ENCODE data around the gene SLC6A11.

SLC6A11 gene

GRCh38 chr3:10888518-10889090, 72.6 kb downstream of the SLC6A11 start:
- DNase-seq (ENCODE audit: low spot score) = no peak

DNA sequence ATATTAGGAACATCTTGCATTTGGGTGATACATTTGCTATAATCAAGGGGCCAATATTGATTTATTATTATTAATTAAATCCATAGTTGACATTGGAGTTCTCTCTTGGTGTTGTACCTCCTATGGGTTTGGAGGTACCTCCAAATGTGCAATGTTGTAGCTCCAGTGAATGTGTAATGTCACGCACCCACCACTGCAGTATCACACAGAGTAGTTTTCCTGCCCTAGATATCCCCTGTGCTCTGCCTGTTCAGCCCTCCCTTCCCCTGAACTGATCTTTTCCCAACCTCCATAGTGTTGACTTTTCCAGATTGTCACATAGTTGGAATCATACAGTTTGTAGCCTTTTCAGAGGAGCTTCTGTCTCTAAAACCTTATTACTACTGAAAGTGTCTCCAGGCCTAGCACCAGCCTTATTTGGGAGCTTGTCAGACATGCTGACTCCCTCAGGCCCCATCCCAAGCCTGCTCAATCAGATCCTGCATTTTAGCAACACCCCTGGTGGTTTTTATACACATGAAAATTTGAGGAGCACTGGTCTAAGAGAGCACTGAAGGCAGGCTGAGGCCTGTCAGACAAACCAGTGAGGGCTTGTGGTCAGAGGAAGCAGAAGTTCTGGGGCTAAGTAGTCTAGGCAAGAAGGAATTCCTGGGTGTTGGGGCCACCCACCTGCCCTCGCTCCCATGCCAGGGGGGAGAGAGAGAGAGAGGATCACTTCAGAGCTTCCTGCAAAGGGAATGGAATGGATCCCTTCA, 73.4 kb downstream of the SLC6A11 start:
- no peak for DNase-seq (ENCODE audit: low spot score)

GRCh38 chr3:10890665-10891064, 74.6 kb downstream of the SLC6A11 start:
- DNase-seq (ENCODE audit: low spot score) = no peak

GRCh38 chr3:10892622-10893021, 76.6 kb downstream of the SLC6A11 start:
- DNase-seq (ENCODE audit: low spot score) = no peak

GRCh38 chr3:10901296-10901945, 85.4 kb downstream of the SLC6A11 start:
- no peak for DNase-seq (ENCODE audit: low spot score)

GRCh38 chr3:10907262-10907661, 91.2 kb downstream of the SLC6A11 start:
- no peak for DNase-seq (ENCODE audit: low spot score)

GRCh38 chr3:10910367-10910766, 94.3 kb downstream of the SLC6A11 start:
- no peak for DNase-seq (ENCODE audit: low spot score)

DNA sequence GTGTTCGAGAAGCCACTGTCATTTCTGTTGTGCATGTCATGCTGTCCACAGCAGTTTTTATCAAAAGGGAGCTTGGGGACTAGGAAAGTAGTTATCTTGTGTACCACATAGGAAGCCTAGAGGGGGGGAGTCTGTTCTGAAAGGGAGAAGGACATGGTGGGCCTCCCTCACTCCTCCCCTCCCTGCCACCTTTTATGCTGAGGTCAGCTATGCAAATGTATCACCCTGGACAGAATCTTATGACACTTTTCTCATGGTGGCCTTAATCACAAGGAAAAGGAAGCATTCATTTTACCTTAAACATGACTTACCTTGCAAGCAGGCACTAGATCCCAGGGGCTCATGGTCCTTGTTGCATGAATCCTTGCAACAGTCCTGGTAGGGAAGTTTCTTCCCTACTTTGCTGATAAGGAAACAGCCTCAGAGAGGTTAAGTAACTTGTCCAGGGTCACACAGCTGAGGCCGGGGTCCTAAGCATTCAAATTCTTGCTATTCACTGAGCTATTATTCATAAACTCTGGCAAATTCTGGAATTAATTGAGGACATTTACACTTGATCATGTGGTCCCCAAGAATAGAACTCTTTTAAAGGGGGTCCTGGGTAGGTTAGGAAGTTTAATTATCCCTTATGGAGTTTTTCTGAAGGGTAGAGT, 95.4 kb downstream of the SLC6A11 start:
- DNase-seq (ENCODE audit: low spot score) = no peak

- DNase-seq (ENCODE audit: low spot score) = no peak
These were observed 96.8 kb downstream of the SLC6A11 start for GRCh38 chr3:10912786-10913185.

DNA sequence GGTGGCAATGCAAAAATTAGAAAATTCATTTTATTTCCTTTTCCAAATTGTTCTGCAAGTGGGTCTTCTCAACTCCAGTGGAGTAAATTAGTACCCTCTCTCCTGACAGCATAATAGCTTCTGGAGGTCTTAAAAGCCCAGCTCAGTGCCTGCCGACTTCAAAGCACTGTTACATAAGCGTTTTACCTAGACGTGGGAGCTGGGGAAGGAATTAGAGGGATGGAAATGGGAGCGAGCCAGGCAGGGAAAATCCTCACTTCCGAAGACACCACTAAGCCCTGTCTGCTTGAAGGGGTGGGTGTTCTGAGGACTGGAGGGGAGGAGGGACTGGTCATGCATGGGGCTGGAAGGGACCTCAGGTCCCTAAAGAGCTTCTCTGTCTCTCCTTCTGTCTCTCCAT, 99.3 kb downstream of the SLC6A11 start:
- no peak for DNase-seq (ENCODE audit: low spot score)

GRCh38 chr3:10917176-10917575, 101.1 kb downstream of the SLC6A11 start:
- no peak for DNase-seq (ENCODE audit: low spot score)

DNA sequence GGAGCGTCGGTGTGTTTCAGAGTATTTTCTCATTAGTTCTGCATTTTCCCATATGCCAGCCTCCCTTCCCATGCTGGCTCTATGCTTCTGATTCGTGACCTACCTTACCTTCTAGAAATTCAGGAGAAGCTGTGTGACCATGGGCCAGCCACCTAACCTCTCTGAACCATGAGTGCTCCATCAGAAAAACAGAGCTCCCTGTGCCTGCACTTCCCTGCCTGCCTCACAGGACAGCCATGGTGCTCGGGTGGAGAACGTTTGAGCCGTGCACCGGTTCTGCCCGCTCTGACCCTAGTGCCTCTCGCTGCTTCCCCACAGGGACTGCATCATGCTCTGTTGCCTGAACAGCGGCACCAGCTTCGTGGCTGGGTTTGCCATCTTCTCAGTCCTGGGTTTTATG, 102.0 kb downstream of the SLC6A11 start:
- DNase-seq (ENCODE audit: low spot score) = no peak

GRCh38 chr3:10919636-10920035, 103.6 kb downstream of the SLC6A11 start:
- no peak for DNase-seq (ENCODE audit: low spot score)

DNA sequence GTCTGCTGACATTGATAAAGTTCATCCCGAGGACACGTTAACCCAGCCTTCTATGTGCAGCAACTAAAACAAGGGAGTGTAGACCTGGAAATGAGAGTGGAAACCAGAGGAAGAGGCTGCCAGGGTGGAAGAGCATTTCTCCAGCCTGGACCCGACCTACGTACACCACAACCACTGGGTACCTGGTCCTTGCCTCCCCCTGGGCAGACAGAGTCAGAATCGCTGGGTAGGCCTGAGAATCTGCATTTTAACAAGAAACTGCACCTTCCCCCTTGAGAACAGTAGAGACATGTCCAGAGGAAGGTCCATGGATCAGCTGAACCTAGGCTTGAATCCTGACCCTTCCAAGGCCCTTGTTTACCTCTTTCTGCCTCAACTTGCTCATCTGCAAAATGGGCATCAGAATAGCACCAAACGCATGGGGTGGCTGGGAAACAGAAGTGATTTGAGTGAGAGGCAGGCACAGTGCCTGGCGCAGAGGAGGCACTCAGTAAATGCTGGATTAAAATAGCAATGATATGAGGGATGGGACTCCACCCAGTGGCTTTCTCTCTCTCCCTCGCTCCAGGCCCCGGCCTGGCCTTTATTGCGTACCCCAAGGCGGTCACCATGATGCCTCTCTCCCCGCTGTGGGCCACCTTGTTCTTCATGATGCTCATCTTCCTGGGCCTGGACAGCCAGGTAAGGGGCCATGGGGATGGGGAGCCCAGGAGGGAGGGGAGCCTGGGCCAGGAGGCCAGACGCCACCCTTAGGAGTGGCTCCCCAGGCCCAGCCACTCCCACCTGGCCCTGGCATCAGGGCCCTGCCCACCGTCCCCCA, 109.6 kb downstream of the SLC6A11 start:
- DNase-seq (ENCODE audit: low spot score) = no peak

GRCh38 chr3:10926256-10926810, 110.3 kb downstream of the SLC6A11 start:
- DNase-seq (ENCODE audit: low spot score) = no peak

DNA sequence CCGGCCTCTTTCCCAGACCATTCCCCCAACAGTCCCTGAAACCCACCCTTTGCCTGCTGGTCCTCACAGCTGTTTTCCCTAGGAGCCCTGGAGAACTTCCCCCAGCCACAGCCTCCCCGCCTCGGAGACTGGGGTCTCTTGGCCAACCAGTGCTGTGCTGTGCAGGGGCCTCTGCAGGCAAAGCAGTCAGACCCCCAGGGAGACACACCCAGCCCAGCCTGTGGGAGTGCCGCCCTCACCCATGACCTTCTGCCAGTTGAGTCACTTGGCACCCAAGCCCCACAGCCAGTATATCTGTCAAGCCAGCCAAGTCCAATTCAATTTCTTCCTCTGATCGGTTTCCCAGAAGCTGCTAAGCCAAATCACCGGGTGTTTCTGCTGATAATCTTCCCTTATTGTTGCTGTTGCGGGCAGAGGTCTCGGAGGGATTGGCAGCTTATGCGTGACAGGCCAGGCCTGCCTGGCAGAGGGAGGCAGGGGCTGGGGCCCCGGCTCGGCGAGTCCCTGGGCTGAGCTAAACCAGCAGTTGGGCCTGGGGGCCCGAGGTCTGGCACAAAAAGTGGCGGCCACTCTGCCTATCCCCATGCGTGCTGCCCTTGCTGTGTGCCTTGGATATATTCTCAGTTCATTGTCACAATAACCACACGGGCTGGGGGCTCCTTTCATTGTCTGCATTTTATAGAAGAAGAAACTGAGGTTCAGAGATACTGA, 110.9 kb downstream of the SLC6A11 start:
- DNase-seq (ENCODE audit: low spot score) = no peak

- no peak for DNase-seq (ENCODE audit: low spot score)
These were observed 111.5 kb downstream of the SLC6A11 start for GRCh38 chr3:10927551-10927950.

GRCh38 chr3:10928407-10928960, 112.5 kb downstream of the SLC6A11 start:
- no peak for DNase-seq (ENCODE audit: low spot score)

GRCh38 chr3:10928961-10929471, 113.0 kb downstream of the SLC6A11 start:
- no peak for DNase-seq (ENCODE audit: low spot score)

DNA sequence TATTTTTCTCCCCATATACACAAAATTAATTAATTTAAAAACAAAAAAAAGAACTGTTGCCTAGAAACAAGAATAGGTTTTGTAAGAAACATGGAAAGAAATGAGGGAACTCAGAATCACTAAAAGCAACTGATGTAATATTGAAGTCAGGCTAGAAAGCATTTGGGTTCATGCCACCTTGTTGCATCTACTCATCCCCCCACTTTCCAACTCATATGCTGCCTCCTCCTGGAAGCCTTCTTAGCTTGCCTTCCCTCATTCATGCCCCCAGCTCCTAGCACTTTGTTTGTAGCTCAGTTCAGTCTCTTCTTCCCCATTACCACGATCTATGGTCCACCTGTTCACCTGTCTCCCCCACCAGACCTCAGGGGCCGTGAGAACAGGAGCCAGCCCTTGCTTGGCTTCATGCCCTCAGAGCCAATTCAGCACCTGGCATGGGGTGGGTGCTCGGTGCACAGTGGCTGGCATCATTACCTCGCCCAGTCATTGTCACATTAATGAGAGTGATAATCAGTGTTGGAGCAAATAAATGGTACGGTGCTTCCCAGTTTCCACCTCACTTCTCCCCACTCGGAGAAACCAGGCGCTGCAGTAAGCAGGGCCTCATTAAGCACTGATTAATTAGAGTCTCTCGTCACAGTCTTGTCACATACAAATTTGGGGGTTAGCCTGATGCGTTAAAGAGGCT, 114.1 kb downstream of the SLC6A11 start:
- DNase-seq (ENCODE audit: low spot score) = no peak

Measured in hepatic stellate cell (primary cell).